ENCODE measurements around the gene PIH1D1. TPM values are rescaled to one million over a fixed set of nuclear protein-coding genes. Genes with fewer than 3 reads are reported as not detected.

Gene PIH1D1
- total and polyA plus RNA-seq, 2 of the 13 experiments (the other 11 are each of a cell fraction or from before 2014, with no cell fraction given): 110 to 137 TPM

GRCh38 chr19:49488046-49488862, 36.6 kb upstream of the PIH1D1 start (continued):
- TF ChIP-seq HMGXB4 (CRISPR knock-in tag; IDR thresholded peaks at IDR 0.05; ENCODE audit: borderline replicate concordance in 1 of 2, low read depth in 1 of 2): no peak; a peak in 1 of 4 replicates
- no peak for TF ChIP-seq TOE1 (CRISPR knock-in tag; IDR thresholded peaks at IDR 0.05)
- TF ChIP-seq POLR2G (IDR thresholded peaks at IDR 0.05; ENCODE audit: low read depth, low read length): peak; percentile 19; the same call in 1 of the 2 replicates
- no peak for TF ChIP-seq CCAR2 (optimal IDR thresholded peaks at IDR 0.05; ENCODE audit: low read depth, low read length)
- no peak for TF ChIP-seq MAFG (CRISPR knock-in tag; IDR thresholded peaks at IDR 0.05)
- no peak for TF ChIP-seq SATB2 (CRISPR knock-in tag; IDR thresholded peaks at IDR 0.05)
- no peak for TF ChIP-seq ZNF20 (CRISPR knock-in tag; IDR thresholded peaks at IDR 0.05)
- no peak for TF ChIP-seq MED13 (CRISPR knock-in tag; IDR thresholded peaks at IDR 0.05)
- no peak for TF ChIP-seq THAP8 (CRISPR knock-in tag; IDR thresholded peaks at IDR 0.05; ENCODE audit: borderline replicate concordance)
- no peak for TF ChIP-seq ZNF749 (CRISPR knock-in tag; IDR thresholded peaks at IDR 0.05; ENCODE audit: borderline replicate concordance)
